HG02763 (cell line): ENCODE measurements around the gene EHBP1.
"Not testable (repeated sequence)": the region's sequence is repeated elsewhere in the genome, so short reads cannot be mapped to it uniquely, and the experiment has no call there.

Experiments
- ATAC-seq: cut with Tn5 transposase; IDR thresholded peaks from one replicate; pipeline ENCODE4 v1.9.1; 2021; ENCODE audit warnings: mild to moderate bottlenecking, moderate library complexity; ENCODE audit not compliant: unreplicated experiment

EHBP1 gene

DNA sequence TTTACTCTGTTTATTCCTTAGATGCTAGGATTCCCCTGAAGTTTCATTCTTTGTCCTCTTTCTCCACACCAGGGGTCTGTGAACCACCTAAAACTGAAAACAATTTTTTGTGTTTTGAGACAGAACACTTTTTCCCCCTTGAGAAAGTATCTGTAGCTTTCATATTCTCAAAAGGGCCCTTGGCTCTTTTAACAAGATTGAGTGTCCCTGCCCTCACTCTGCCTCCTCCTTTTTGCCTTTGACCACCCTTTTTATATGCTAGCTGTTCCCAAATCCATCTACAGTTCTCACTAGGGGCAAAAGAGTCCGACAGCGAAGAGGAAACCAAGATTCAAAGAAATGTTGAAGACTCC, 883 bp upstream of the EHBP1 start:
- no peak for ATAC-seq

- peak; percentile 1 for ATAC-seq
These were observed 577 bp downstream of the EHBP1 start for GRCh38 chr2:62705859-62706720.

GRCh38 chr2:62706721-62707521, 1.4 kb downstream of the EHBP1 start:
- ATAC-seq: no peak

DNA sequence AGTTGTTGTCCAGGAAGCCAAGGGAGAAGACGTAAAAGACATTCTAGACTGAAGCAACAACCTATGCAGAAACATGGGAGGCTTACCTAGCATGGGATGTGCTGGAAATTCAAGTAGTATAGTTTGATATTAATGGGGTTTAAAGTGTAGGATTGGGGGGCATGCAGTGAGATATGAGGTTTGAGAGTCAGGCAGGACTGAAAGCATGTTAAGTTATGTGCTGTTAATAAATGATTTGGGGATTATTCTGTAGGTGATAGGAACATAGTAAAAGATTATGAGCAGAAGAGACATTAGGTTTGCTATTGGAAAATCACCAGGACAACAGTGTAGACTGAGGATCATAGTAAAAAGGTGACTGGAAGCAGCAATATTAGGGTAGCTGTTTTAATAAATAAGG, 3.2 kb downstream of the EHBP1 start:
- no peak for ATAC-seq

DNA sequence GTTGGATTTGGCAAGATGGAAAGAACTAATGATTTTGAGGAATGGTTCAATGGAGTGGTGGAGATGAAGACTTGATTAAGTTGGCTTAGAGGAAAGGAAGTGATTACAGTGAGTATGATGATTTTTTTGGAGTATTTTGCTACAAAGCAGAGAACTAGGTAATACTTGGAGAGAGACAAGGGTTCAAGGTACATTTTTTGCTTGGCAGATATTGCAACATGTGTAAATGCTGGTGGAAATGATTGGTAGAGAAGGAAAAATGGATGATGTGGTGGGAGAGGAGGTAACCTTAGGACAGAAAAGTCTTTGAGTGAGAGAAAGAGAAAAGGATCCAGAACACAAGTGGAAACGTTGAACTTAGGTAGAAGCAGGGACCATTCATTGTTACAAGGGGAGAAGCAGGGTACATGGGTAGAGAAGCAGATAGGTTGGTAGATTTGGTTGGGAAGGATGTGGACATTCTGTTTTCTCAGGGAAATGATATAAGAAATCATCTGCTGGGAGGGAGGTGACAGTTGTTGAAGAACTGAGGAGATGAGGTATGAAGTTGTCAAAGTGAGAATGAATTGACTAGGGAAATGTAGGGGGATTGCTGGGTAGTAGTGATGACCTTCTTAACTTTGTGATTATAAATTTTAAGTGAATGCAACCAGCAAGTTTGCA, 6.5 kb downstream of the EHBP1 start:
- ATAC-seq: no peak

GRCh38 chr2:62713196-62713595, 7.7 kb downstream of the EHBP1 start:
- not testable (repeated sequence) for ATAC-seq

GRCh38 chr2:62713837-62714236, 8.3 kb downstream of the EHBP1 start:
- ATAC-seq: no peak

- ATAC-seq: no peak
These were observed 11.3 kb downstream of the EHBP1 start for GRCh38 chr2:62716768-62717167.

GRCh38 chr2:62717503-62718081, 12.1 kb downstream of the EHBP1 start:
- ATAC-seq: no peak

DNA sequence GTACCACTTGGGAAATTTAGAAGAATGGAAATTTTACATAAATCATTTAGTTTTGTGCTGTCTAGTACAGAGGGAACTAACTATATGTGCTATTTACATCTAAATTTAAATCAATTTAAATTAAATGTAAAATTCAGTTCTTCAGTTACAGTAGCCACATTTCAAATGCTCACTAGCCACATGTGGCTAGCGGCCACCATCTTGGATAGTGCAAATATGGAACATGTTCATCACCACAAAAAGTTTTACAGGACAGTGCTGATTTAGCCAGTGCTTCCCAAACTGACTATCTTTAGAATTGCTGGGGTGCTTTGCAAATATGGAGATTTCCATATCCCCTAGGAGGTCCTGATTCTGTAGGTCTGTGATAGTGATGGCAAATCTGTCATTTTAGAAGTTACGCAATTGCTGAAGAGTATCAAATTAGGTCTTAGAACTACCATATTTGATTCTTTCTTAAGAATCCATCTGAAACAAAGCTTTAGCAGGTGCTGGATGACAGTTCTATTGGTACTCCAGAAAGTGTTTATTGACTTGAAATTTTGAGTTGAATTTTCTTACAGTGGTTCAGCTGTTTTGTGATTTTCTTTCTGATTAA, 12.8 kb downstream of the EHBP1 start:
- ATAC-seq: no peak

DNA sequence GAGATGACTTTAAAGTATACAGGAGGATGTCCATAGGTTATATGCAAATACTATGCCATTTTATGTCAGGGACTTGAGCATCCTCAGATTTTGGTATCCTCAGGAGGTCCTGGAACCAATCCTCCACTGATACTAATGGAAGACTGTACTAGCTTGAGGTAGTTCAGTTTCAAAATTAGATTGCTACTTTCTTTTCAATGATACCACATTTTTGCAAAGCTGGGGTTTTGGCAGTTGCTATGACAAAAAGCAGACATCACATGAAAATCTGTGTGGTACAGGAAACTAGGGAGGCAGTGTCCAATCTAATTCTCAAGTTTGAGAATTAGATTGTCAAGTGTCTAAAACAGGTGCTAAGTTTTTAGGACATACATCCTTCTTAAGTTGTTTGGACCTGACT, 14.2 kb downstream of the EHBP1 start:
- ATAC-seq: no peak

- no peak for ATAC-seq
These were observed 17.2 kb downstream of the EHBP1 start for GRCh38 chr2:62722679-62723078.

GRCh38 chr2:62723253-62723652, 17.7 kb downstream of the EHBP1 start:
- ATAC-seq: no peak

GRCh38 chr2:62724106-62724505, 18.6 kb downstream of the EHBP1 start:
- no peak for ATAC-seq

GRCh38 chr2:62724886-62725711, 19.6 kb downstream of the EHBP1 start:
- ATAC-seq: no peak

DNA sequence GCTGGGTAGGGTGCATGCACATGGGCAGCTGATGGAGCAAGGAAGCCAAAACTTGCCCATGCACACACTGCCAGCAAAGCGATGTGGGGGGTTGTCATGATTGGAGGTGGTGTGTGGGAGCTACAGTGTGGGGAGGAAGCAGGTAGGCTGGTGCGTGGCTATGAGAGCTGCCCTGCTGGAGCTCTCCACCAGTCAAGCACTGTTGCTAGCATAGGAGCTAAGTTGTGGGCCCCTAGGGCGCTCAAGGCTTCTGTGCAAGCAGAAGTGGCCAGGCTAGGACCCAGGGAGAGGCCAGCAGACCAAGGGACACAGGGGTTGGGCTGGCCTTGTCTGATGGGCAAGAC, 20.2 kb downstream of the EHBP1 start:
- ATAC-seq: no peak

- ATAC-seq: no peak
These were observed 21.9 kb downstream of the EHBP1 start for GRCh38 chr2:62727259-62727867.

DNA sequence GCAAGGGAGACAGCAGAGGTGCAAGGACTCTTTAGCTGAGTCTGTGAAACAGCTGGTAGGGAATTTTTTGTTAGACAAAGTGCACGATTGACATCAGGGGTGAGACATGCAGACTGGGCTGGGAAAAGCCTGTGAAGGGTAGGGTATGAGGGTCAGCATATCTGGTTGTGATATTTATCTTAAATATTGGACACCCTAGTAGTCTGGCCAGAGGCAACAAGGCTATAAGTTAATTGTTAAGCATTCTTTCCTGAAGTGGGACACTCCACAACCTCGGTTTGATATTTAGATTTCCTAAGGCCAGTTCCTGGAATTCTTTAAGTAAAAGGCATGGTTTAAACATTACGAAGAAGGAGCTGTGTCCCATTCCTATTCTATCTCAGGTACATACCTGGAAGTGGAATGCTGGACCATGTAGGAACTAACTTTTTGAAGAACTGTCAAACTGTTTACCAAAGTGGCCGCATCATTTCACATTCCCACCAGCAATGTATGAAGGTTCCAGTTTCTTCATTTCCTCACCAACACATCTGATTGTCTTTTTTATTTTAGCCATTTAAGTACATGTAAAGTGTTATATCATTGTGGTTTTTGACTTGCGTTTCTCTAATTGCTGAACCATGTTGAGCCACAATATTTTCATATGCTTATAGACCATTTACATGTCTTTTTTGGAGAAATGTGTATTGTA, 22.5 kb downstream of the EHBP1 start:
- no peak for ATAC-seq

DNA sequence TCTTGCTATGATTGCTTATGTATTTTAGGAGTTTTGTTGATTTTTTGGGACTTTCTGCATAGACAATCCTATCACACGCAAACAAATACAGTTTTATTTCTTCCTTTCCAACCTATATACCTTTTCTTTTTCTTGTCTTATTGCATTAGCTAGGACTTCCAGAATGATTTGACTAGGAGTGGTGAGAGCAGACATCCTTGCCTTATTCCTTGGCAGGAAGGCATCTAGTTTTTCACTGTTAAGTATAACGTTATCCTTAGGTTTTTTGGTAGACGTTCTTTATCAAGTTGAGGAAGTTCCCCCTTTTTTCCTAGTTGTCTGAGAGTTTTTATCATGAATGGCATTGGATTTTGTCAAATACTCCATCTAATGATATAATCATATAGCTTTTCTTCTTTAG, 25.8 kb downstream of the EHBP1 start:
- ATAC-seq: no peak
